Common myeloid progenitor, CD34-positive (primary cell): Measurements from ENCODE around the gene SERPINF2.
A peak's percentile ranks its signal among the peaks of the same experiment; 100 is the strongest.

Source experiments
- CTCF ChIA-PET: fragments of 350-600 bp; sonication (Branson Sonifier 250); formaldehyde crosslinking; loops from one replicate; lab custom pipeline; 2021; ENCODE audit warnings: antibody characterized with exemption; lab: Charles Lee
- POLR2A ChIA-PET: fragments of 350-600 bp; sonication (Branson Sonifier 250); formaldehyde crosslinking; loops from one replicate; lab custom pipeline; 2021; ENCODE audit warnings: antibody characterized with exemption; lab: Charles Lee
- DNase-seq, 3 donors: peaks; one replicate each; pipeline versions ENCODE4 v3.0.0 to v3.0.0-alpha.2; 2013
- H3K27ac ChIP-seq, 2 experiments: 1 replicate in 1 of 2; 2 replicates in 1 of 2; pipeline ENCODE4 v1.7.0; 2013; ENCODE audit warnings: inconsistent platforms in 2 of 2, low read length in 2 of 2, mild to moderate bottlenecking in 2 of 2, low read depth in 1 of 2, moderate library complexity in 1 of 2; ENCODE audit not compliant: severe bottlenecking in 2 of 2, insufficient read depth in 1 of 2, poor library complexity in 1 of 2
- H3K27me3 ChIP-seq, 5 experiments: replicated peaks in 2 of 5; 1 replicate in 3 of 5; 2 replicates in 2 of 5; pipeline versions ENCODE4 v1.6.1 to v1.7.0; 2013; ENCODE audit warnings: low read length in 4 of 5, mild to moderate bottlenecking in 2 of 5, moderate library complexity in 2 of 5, inconsistent platforms in 1 of 5; ENCODE audit not compliant: insufficient read depth in 5 of 5, control insufficient read depth in 4 of 5
- H3K36me3 ChIP-seq, 4 experiments: 1 replicate in 2 of 4; 2 replicates in 2 of 4; pipeline versions ENCODE4 v1.6.1 to v1.7.0; 2013; ENCODE audit warnings: low read length in 3 of 4, control low read depth in 1 of 4, mild to moderate bottlenecking in 1 of 4; ENCODE audit not compliant: control insufficient read depth in 4 of 4, insufficient read depth in 4 of 4
- H3K4me1 ChIP-seq, 4 experiments: 1 replicate in 3 of 4; 2 replicates in 1 of 4; pipeline versions ENCODE4 v1.6.1 to v1.7.1; 2013; ENCODE audit warnings: low read length in 3 of 4, mild to moderate bottlenecking in 3 of 4, control low read depth in 1 of 4, inconsistent platforms in 1 of 4, moderate library complexity in 1 of 4; ENCODE audit not compliant: control insufficient read depth in 4 of 4, insufficient read depth in 4 of 4; ENCODE audit errors: control extremely low read depth in 1 of 4
- H3K4me3 ChIP-seq, 7 experiments: 1 replicate in 4 of 7; 2 replicates in 3 of 7; pipeline versions ENCODE4 v1.5.1 to v1.7.0; 2013; ENCODE audit warnings: mild to moderate bottlenecking in 7 of 7, low read length in 6 of 7, moderate library complexity in 6 of 7, inconsistent platforms in 2 of 7, low read depth in 2 of 7, control low read depth in 1 of 7; ENCODE audit not compliant: insufficient read depth in 4 of 7, control insufficient read depth in 1 of 7; ENCODE audit errors: extremely low read depth in 1 of 7
- H3K9me3 ChIP-seq, 5 experiments: 1 replicate in 4 of 5; 2 replicates in 1 of 5; pipeline versions ENCODE4 v1.6.1 to v1.7.1; 2013; ENCODE audit warnings: low read length in 4 of 5, mild to moderate bottlenecking in 2 of 5, inconsistent platforms in 1 of 5, low read depth in 1 of 5, moderate library complexity in 1 of 5; ENCODE audit not compliant: control insufficient read depth in 4 of 5, insufficient read depth in 2 of 5; ENCODE audit errors: control extremely low read depth in 1 of 5
- WGBS: methylation state at CpG from one replicate; pipeline ENCODE4 v1.1.5; 2013; ENCODE audit not compliant: insufficient coverage; 5-methylcytosine and 5-hydroxymethylcytosine counted together

SERPINF2 gene

GRCh38 chr17:1743088-1743439, 393 bp downstream of the SERPINF2 start:
- H3K27me3 ChIP-seq, result no peaks in the 10 kb centered on the region
- DNase-seq, result no peak
- POLR2A ChIA-PET, result no interaction called here
- CTCF ChIA-PET, result interaction anchor here (0.9 to 1.3 kb wide), 3 partner anchors 9 to 39 kb away, joined by 3 to 6 read pairs (median 3); no protein-coding TSS in a partner anchor
- H3K4me3 ChIP-seq, result no peak overlapping the region
- H3K4me1 ChIP-seq, result no peaks in the 10 kb centered on the region
- WGBS, result no CpG with 5 or more reads among the region's 2 CpGs
- no peak overlapping the region for H3K27ac ChIP-seq
- peaks cover 0 to 6% (median 3%) of the 10 kb centered on the region in 4 experiments for H3K36me3 ChIP-seq
- H3K9me3 ChIP-seq, result peaks cover 0 to 2% (median 0%) of the 10 kb centered on the region in 5 experiments

GRCh38 chr17:1744551-1745512, 2.2 kb downstream of the SERPINF2 start:
- POLR2A ChIA-PET, result no interaction called here
- Histone ChIP-seq H3K9me3 (no peaks in the 10 kb centered on the region), H3K4me1 (no peaks in the 10 kb centered on the region), H3K27me3 (no peaks in the 10 kb centered on the region), H3K27ac (no peak overlapping the region), H3K36me3 (no peaks in the 10 kb centered on the region), H3K4me3 (no peak overlapping the region)
- 94% methylated on average over 9 of the region's 29 CpGs for WGBS
- CTCF ChIA-PET, result no interaction called here
- DNase-seq, result no peak

DNA sequence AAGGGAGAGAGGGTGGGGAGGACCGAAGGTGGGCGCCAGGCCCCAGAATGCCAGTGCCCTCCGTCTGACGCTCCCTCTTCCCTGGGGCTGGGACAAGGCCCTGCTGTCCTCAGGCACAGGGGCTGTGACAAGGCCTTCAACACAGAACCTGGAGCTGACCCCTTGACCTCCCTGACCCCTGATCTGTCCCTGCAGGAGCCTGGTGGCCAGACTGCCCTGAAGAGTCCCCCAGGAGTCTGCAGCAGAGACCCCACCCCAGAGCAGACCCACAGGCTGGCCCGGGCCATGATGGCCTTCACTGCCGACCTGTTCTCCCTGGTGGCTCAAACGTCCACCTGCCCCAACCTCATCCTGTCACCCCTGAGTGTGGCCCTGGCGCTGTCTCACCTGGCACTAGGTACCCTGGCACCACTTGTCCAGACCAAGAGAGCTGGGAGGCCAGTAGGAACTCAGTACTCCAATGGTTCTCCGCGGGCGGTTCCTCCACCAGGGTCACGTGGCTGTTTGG, 2.9 kb downstream of the SERPINF2 start:
- Histone ChIP-seq H3K9me3 (no peaks in the 10 kb centered on the region), H3K4me3 (no peak overlapping the region), H3K27ac (no peak overlapping the region), H3K4me1 (no peaks in the 10 kb centered on the region), H3K27me3 (no peaks in the 10 kb centered on the region), H3K36me3 (no peaks in the 10 kb centered on the region)
- 97% methylated on average over 10 of the region's 12 CpGs for WGBS
- ChIA-PET CTCF (no interaction called here), POLR2A (no interaction called here)
- DNase-seq, result no peak

DNA sequence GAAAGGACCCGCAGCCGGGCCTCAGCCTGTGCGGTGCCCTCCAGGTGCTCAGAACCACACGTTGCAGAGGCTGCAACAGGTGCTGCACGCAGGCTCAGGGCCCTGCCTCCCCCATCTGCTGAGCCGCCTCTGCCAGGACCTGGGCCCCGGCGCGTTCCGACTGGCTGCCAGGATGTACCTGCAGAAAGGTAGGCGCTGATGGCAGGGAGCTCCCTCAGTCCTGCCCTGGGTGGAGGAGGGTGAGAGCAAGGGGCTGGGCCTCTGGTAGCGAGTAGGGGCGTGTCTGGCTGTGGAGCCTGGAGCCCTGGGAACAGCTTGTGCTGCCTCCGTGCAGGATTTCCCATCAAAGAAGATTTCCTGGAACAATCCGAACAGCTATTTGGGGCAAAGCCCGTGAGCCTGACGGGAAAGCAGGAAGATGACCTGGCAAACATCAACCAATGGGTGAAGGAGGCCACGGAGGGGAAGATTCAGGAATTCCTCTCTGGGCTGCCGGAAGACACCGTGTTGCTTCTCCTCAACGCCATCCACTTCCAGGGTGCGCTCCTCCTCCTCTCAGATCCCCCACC, 4.4 kb downstream of the SERPINF2 start:
- 95% methylated on average over 19 of the region's 22 CpGs for WGBS
- ChIA-PET POLR2A (no interaction called here), CTCF (interaction anchor here (1.0 kb wide), 1 partner anchor 16 kb away, joined by 3 read pairs; no protein-coding TSS in a partner anchor)

GRCh38 chr17:1750628-1751027, 8.0 kb downstream of the SERPINF2 start:
- H3K27ac ChIP-seq, result no peak overlapping the region
- H3K27me3 ChIP-seq, result no peaks in the 10 kb centered on the region
- H3K36me3 ChIP-seq, result no peaks in the 10 kb centered on the region
- peaks cover 0 to 23% (median 13%) of the 10 kb centered on the region in 4 experiments for H3K4me1 ChIP-seq
- 89% methylated on average over 8 of the region's 9 CpGs for WGBS
- ChIA-PET POLR2A (no interaction called here), CTCF (interaction anchor here (0.6 to 6.7 kb wide), 4 partner anchors 19 to 66 kb away, joined by 3 to 41 read pairs (median 4); no protein-coding TSS in a partner anchor)
- H3K4me3 ChIP-seq, result no peak overlapping the region
- H3K9me3 ChIP-seq, result no peaks in the 10 kb centered on the region
- no peak for DNase-seq

More for the DNA sequence above, 4.4 kb downstream of the SERPINF2 start:
- Histone ChIP-seq H3K27me3 (no peaks in the 10 kb centered on the region), H3K27ac (no peak overlapping the region), H3K4me1 (peaks cover 0 to 6% (median under 1%) of the 10 kb centered on the region in 4 experiments), H3K4me3 (no peak overlapping the region), H3K36me3 (no peaks in the 10 kb centered on the region), H3K9me3 (no peaks in the 10 kb centered on the region)
- DNase-seq, result no peak

DNA sequence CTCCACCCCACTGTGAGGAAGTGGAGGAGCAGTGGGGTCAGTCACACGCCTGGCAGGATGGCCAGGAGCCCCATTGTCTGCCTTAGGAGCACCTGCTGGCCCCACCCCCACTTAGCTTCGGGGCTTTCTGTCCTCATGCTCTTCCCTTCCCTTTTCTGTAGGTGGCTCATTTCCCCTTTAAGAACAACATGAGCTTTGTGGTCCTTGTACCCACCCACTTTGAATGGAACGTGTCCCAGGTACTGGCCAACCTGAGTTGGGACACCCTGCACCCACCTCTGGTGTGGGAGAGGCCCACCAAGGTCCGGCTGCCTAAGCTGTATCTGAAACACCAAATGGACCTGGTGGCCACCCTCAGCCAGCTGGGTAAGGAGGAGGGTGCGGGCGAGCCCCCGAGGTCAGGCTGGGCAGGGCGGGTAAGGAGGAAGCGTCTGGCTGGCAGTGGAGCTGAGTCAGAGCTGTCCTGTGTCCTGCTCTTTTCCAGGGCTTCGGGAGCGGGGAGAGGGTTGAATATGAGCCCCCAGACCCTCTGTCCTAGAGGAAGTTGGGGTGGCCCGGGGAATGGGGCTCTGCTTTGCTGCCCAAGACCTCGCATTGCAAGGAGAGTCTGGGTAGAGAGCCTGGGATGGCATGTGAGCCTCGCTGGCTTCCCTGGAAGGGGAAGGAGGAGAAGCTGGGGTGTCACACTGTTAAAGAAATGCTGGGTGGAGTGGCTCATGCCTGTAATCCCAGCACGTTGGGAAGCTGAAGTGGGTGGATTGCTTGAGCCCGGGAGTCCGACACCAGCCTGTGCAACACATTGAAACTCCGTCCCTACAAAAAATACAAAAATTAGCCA, 10.0 kb downstream of the SERPINF2 start:
- DNase-seq, result peak; percentile 35 to 77 (median 67)
- Histone ChIP-seq H3K4me3 (peak overlapping the region in 5 of 7 experiments; percentile 23 to 67 (median 31)), H3K4me1 (peaks cover 0 to 23% (median 13%) of the 10 kb centered on the region in 4 experiments), H3K36me3 (no peaks in the 10 kb centered on the region), H3K27me3 (no peaks in the 10 kb centered on the region), H3K9me3 (no peaks in the 10 kb centered on the region), H3K27ac (no peak overlapping the region)
- WGBS, result 13% methylated on average over 10 of the region's 18 CpGs
- POLR2A ChIA-PET, result interaction anchor here (0.7 to 1.2 kb wide), 3 partner anchors 10 to 83 kb away, joined by 3 read pairs; partner anchors contain the start of gene PRPF8
- CTCF ChIA-PET, result interaction anchor here (1.0 to 6.7 kb wide), 11 partner anchors 9 to 88 kb away, joined by 3 to 41 read pairs (median 5); partner anchors contain the start of gene SERPINF1
